GM12878 (cell line): ENCODE results near the gene FIBCD1. TPM values are rescaled to one million over a fixed set of nuclear protein-coding genes. Genes with fewer than 3 reads are reported as not detected.

Experiments
- ATAC-seq: fragments of 200-7000 bp; cut with Tn5 transposase; 3 replicates; pipeline ENCODE4 v1.9.1; 2020; ENCODE audit warnings: mild to moderate bottlenecking, moderate library complexity
- BruUV-seq: library from RNA; stranded (reverse); fragments of 400-500 nt; replicated peaks from 2 replicates; lab custom pipeline; 2021; lab: Mats Ljungman, UMichigan
- CTCF ChIA-PET: fragments of 300-600 bp; sonication (Branson Sonifier 250); formaldehyde crosslinking; extraction: SDS; loops from one replicate; lab custom pipeline; 2021; ENCODE audit warnings: inconsistent platforms; lab: Yijun Ruan, JAX
- POLR2A ChIA-PET: fragments of 350-600 bp; formaldehyde crosslinking; extraction: SDS; loops from one replicate; lab custom pipeline; 2021; ENCODE audit warnings: inconsistent platforms; lab: Charles Lee
- RAD21 ChIA-PET: fragments of 300-600 bp; sonication (Branson Sonifier 250); formaldehyde crosslinking; loops from one replicate; lab custom pipeline; 2023; ENCODE audit warnings: antibody characterized with exemption; ENCODE audit not compliant: unreplicated experiment; lab: Charles Lee
- SMC1A ChIA-PET: fragments of 300-600 bp; sonication (Branson Sonifier 250); formaldehyde crosslinking; loops from one replicate; lab custom pipeline; 2023; ENCODE audit not compliant: unreplicated experiment, uncharacterized antibody; lab: Charles Lee
- DNase-seq: peaks from one replicate; pipeline ENCODE4 v3.0.0-alpha.2; 2011; ENCODE audit warnings: low read depth, low spot score
- FAIRE-seq: peaks from 3 replicates; lab custom pipeline; 2011; peaks lifted over from hg19 to GRCh38; lab: Jason Lieb, UNC
- H2AFZ ChIP-seq: 2 replicates; pipeline ENCODE4 v1.6.0; 2011; ENCODE audit warnings: low read depth, low read length, control low read depth; ENCODE audit not compliant: control insufficient read depth
- H3K27ac ChIP-seq: 2 replicates; pipeline ENCODE4 v1.5.1; 2011; ENCODE audit warnings: control low read depth; ENCODE audit not compliant: control insufficient read depth, insufficient read depth
- H3K27me3 ChIP-seq, 2 experiments: replicated peaks in 1 of 2; 2 replicates each; pipeline versions ENCODE4 v1.6.0 to v1.6.1; 2011; ENCODE audit warnings: low read length in 1 of 2; ENCODE audit not compliant: control insufficient read depth in 2 of 2, insufficient read depth in 2 of 2
- H3K36me3 ChIP-seq, 2 experiments: 2 replicates each; pipeline ENCODE4 v1.5.1; 2011; ENCODE audit warnings: low read length in 1 of 2; ENCODE audit not compliant: control insufficient read depth in 2 of 2, insufficient read depth in 2 of 2
- H3K4me1 ChIP-seq: 2 replicates; pipeline ENCODE4 v1.6.1; 2011; ENCODE audit warnings: mild to moderate bottlenecking, low read length, moderate library complexity, mixed read lengths; ENCODE audit not compliant: control insufficient read depth, insufficient read depth
- H3K4me2 ChIP-seq: 2 replicates; pipeline ENCODE4 v1.6.0; 2011; ENCODE audit warnings: control low read depth; ENCODE audit not compliant: control insufficient read depth, insufficient read depth
- H3K4me3 ChIP-seq: fragments of 200-600 bp; sonication (generic); 2 replicates; pipeline ENCODE4 v1.5.1; 2016
- H3K79me2 ChIP-seq: 2 replicates; pipeline ENCODE4 v1.6.0; 2011; ENCODE audit warnings: low read length; ENCODE audit not compliant: control insufficient read depth, insufficient read depth
- H3K9ac ChIP-seq: 2 replicates; pipeline ENCODE4 v1.8.0; 2011; ENCODE audit warnings: low read length, control low read depth, mixed read lengths; ENCODE audit not compliant: control insufficient read depth, insufficient read depth
- H3K9me3 ChIP-seq: replicated peaks from 3 replicates; pipeline ENCODE4 v1.5.1; 2011; ENCODE audit warnings: mild to moderate bottlenecking, low read length; ENCODE audit not compliant: control insufficient read depth, insufficient read depth
- H4K20me1 ChIP-seq: 2 replicates; pipeline ENCODE4 v1.6.0; 2011; ENCODE audit not compliant: control insufficient read depth, insufficient read depth
- CUX1 ChIP-seq: IDR thresholded peaks from 2 replicates; pipeline ENCODE4 v1.6.1; 2012; ENCODE audit warnings: improper control_type of control experiment, low read depth, low read length; ENCODE audit not compliant: insufficient replicate concordance
- FOS ChIP-seq: IDR thresholded peaks from 3 replicates; pipeline ENCODE4 v1.6.1; 2011; ENCODE audit warnings: borderline replicate concordance; ENCODE audit not compliant: insufficient read length; ENCODE audit errors: extremely low read depth
- PAX8 ChIP-seq: fragments of 450-650 bp; IDR thresholded peaks from 2 replicates; pipeline ENCODE4 v1.6.1; 2017; ENCODE audit warnings: mild to moderate bottlenecking, moderate library complexity
- SIX5 ChIP-seq: IDR thresholded peaks from 2 replicates; pipeline ENCODE4 v1.6.1; 2011; ENCODE audit warnings: mild to moderate bottlenecking, low read depth, low read length, moderate library complexity; ENCODE audit not compliant: severe bottlenecking
- SUPT20H ChIP-seq: IDR thresholded peaks from 2 replicates; pipeline ENCODE4 v1.6.1; 2011; ENCODE audit warnings: low read depth, mild to moderate bottlenecking, low read length, moderate library complexity, borderline replicate concordance; ENCODE audit not compliant: control insufficient read depth
- WGBS: methylation state at CpG from one replicate; pipeline ENCODE4 v1.1.6; 2016; ENCODE audit warnings: low lambda C conversion rate; ENCODE audit not compliant: insufficient replicate concordance, insufficient coverage; ENCODE audit errors: missing lambda C conversion rate; 5-methylcytosine and 5-hydroxymethylcytosine counted together
- in situ Hi-C: fragments of 300-500 bp; cut with MboI; formaldehyde crosslinking; loops from 9 replicates; pipeline ENCODE4 v1.14.3; 2018; ENCODE audit warnings: mixed read lengths
- intact Hi-C: fragments of 100-400 bp; cut with micrococcal nuclease; formaldehyde crosslinking; loops from one replicate; pipeline ENCODE4 v1.14.2; 2022; ENCODE audit not compliant: unreplicated experiment
- polyA plus RNA-seq, 11 experiments: library from polyadenylated mRNA; depleted of rRNA in 4 of 11; unstranded in 6 of 11; stranded (reverse) in 5 of 11; fragments of >200 nt; fragmentation: Nextera tagmentation in 4 of 11; fragmentation: Illumina TruSeq in 1 of 11; extraction: Ambion mirVana in 4 of 11; extraction: Trizol in 1 of 11; gene quantifications; 1 replicate in 1 of 11; 2 replicates in 10 of 11; pipeline versions ENCODE4 v1.2.1 to v1.2.3, GENCODE V29; 2011 to 2016; ENCODE audit warnings: inconsistent platforms in 2 of 11, missing spikeins in 2 of 11, low read depth in 1 of 11
- total RNA-seq, 4 experiments: library from RNA; depleted of rRNA in 3 of 4; stranded (reverse); fragments of >200 nt in 3 of 4; fragmentation: Illumina TruSeq in 1 of 4; extraction: Trizol in 1 of 4; gene quantifications; 2 replicates each; pipeline versions ENCODE4 v1.2.1 to v1.2.3, GENCODE V29; 2013 to 2021
- TF ChIP-seq, protein P1 (sequence below): IDR thresholded peaks from 2 replicates; pipeline ENCODE4 v1.6.1; 2012; ENCODE audit warnings: low read depth, low read length, improper control_type of control experiment
- TF ChIP-seq, protein P2 (sequence below): fragments of 450-650 bp; IDR thresholded peaks from 2 replicates; pipeline ENCODE4 v1.6.1; 2017; ENCODE audit warnings: mild to moderate bottlenecking, moderate library complexity

Gene FIBCD1
- total and polyA plus RNA-seq, 10 of the 15 experiments (the other 5 are each of a cell fraction or from before 2014, with no cell fraction given): 0.04 to 0.95 (median 0.25) TPM; not detected in 6

GRCh38 chr9:130897105-130897751 lies 41.8 kb downstream of the FIBCD1 start (continued):
- TF ChIP-seq, protein P1, sequence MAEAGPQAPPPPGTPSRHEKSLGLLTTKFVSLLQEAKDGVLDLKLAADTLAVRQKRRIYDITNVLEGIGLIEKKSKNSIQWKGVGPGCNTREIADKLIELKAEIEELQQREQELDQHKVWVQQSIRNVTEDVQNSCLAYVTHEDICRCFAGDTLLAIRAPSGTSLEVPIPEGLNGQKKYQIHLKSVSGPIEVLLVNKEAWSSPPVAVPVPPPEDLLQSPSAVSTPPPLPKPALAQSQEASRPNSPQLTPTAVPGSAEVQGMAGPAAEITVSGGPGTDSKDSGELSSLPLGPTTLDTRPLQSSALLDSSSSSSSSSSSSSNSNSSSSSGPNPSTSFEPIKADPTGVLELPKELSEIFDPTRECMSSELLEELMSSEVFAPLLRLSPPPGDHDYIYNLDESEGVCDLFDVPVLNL: no peak
- TF ChIP-seq PAX8: no peak
- TF ChIP-seq SIX5: no peak
- no peak for TF ChIP-seq FOS
- TF ChIP-seq, all 136 proteins: peak for 0

DNA sequence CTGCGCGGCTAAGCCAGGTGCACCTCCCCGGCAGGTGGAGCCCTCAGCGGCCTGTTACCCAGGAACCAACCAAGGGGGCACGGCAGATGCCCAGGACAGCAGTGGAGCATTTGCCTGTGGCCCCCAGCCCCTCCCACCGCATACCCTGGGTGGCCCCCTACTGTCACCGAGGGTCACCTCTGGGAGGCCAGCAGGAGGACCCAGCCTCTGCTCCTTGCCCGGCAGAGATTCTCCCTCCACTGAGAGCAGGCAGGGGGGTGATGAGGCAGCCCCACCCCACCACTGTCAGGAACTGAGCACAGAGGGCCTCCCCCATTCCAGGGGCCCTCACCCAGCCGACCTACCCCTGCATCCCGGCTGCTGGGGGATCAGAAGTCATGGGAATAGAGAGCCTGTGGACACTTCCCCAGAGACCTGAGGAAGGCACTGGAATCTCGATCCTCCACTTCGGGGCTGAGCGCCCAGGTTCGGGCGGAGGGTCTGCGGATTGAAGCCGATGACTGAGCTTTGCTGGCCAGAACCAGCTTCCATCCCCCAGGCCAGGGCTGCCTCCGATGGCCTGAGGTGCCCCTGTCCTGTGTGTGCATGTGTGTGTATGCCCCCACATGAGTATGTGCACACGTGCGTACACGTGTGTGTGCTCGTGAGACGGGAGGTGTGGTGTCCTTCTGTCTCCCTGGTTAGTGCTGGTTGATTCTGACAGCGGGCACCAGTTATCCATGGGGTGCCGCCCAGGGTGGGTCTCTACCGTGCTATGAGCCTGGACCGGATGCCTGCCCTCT lies 42.6 kb downstream of the FIBCD1 start, which contains the start of gene QRFP:
Gene QRFP, minus strand, starts transcription at position 580 of the 782 bp plus-strand sequence. CDS start 2,974 bp downstream, outside the sequence.
- no TSS peak for BruUV-seq
- H4K20me1 ChIP-seq: no peaks in the 10 kb centered on the region
- H3K79me2 ChIP-seq: no peaks in the 10 kb centered on the region
- SMC1A ChIA-PET: no interaction called here
- no peaks in the 10 kb centered on the region; a peak in 1 of 4 replicates for H3K27me3 ChIP-seq
- RAD21 ChIA-PET: no interaction called here
- H3K4me1 ChIP-seq: no peaks in the 10 kb centered on the region
- no peaks in the 10 kb centered on the region for H3K9me3 ChIP-seq
- intact Hi-C loops (no loop called here), in situ Hi-C loops (no loop called here)
- H3K27ac ChIP-seq: no peak within 1 kb of the TSS
- FAIRE-seq: no peak
- 68% methylated on average over 27 of the region's 27 CpGs for WGBS
- peaks cover 0 to 2% of the 10 kb centered on the region in 2 experiments; a peak in 1 of 4 replicates for H3K36me3 ChIP-seq
- CTCF ChIA-PET: no interaction called here
- no peak within 1 kb of the TSS for H2AFZ ChIP-seq
- DNase-seq: no peak
- no peak within 1 kb of the TSS for H3K4me2 ChIP-seq
- ATAC-seq: no peak; the same call in 2 of the 3 replicates
- no peak within 1 kb of the TSS for H3K4me3 ChIP-seq
- no peak within 1 kb of the TSS for H3K9ac ChIP-seq
- POLR2A ChIA-PET: no interaction called here
- TF ChIP-seq CUX1: no peak
- TF ChIP-seq, protein P2, sequence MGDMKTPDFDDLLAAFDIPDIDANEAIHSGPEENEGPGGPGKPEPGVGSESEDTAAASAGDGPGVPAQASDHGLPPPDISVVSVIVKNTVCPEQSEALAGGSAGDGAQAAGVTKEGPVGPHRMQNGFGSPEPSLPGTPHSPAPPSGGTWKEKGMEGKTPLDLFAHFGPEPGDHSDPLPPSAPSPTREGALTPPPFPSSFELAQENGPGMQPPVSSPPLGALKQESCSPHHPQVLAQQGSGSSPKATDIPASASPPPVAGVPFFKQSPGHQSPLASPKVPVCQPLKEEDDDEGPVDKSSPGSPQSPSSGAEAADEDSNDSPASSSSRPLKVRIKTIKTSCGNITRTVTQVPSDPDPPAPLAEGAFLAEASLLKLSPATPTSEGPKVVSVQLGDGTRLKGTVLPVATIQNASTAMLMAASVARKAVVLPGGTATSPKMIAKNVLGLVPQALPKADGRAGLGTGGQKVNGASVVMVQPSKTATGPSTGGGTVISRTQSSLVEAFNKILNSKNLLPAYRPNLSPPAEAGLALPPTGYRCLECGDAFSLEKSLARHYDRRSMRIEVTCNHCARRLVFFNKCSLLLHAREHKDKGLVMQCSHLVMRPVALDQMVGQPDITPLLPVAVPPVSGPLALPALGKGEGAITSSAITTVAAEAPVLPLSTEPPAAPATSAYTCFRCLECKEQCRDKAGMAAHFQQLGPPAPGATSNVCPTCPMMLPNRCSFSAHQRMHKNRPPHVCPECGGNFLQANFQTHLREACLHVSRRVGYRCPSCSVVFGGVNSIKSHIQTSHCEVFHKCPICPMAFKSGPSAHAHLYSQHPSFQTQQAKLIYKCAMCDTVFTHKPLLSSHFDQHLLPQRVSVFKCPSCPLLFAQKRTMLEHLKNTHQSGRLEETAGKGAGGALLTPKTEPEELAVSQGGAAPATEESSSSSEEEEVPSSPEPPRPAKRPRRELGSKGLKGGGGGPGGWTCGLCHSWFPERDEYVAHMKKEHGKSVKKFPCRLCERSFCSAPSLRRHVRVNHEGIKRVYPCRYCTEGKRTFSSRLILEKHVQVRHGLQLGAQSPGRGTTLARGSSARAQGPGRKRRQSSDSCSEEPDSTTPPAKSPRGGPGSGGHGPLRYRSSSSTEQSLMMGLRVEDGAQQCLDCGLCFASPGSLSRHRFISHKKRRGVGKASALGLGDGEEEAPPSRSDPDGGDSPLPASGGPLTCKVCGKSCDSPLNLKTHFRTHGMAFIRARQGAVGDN: no peak
- TF ChIP-seq SUPT20H: no peak
- TF ChIP-seq, protein P1: no peak
